ENCODE measurements around the gene CACHD1. TPM values are rescaled to one million over a fixed set of nuclear protein-coding genes. Genes with fewer than 3 reads are reported as not detected.

Gene CACHD1
- polyA plus RNA-seq, 1 donor from 2014 or later: 12.7 TPM

- no peaks in the 10 kb centered on the region for H3K9me2 ChIP-seq (ENCODE audit: insufficient read depth, low read length)
- H3K9me3 ChIP-seq (ENCODE audit: low read length): no peaks in the 10 kb centered on the region
- no peak overlapping the region for H3K27ac ChIP-seq (ENCODE audit: low read length)
- no peak overlapping the region for H3K4me3 ChIP-seq (ENCODE audit: low read length)
- no peaks in the 10 kb centered on the region for H3K27me3 ChIP-seq (ENCODE audit: insufficient read depth, low read depth, low read length)
- no peaks in the 10 kb centered on the region for H3K36me3 ChIP-seq (ENCODE audit: insufficient read depth, low read length)
- H3K9ac ChIP-seq (ENCODE audit: low read length): no peak overlapping the region
- H3K4me2 ChIP-seq (ENCODE audit: low read length): no peak overlapping the region
- no peak overlapping the region for H2AFZ ChIP-seq (ENCODE audit: low read depth, low read length)
- no peaks in the 10 kb centered on the region for H4K20me1 ChIP-seq (ENCODE audit: insufficient read depth)
- no peaks in the 10 kb centered on the region for H3F3A ChIP-seq (ENCODE audit: insufficient read depth, low read length, poor library complexity, severe bottlenecking)
- TF ChIP-seq POLR2AphosphoS5 (IDR thresholded peaks at IDR 0.05): no peak
- TF ChIP-seq CTCF (IDR thresholded peaks at IDR 0.05; ENCODE audit: poor library complexity, severe bottlenecking): no peak
- TF ChIP-seq TAF1 (IDR thresholded peaks at IDR 0.05; ENCODE audit: low read depth): no peak
- TF ChIP-seq RAD21 (conservative IDR thresholded peaks at IDR 0.05): no peak
- TF ChIP-seq EP300 (conservative IDR thresholded peaks at IDR 0.05; ENCODE audit: poor library complexity, severe bottlenecking): no peak
- TF ChIP-seq MXI1 (conservative IDR thresholded peaks at IDR 0.05; ENCODE audit: poor library complexity, severe bottlenecking): no peak
- no peak for TF ChIP-seq REST (IDR thresholded peaks at IDR 0.05; ENCODE audit: borderline replicate concordance)
- H3K79me2 ChIP-seq (replicated peaks; ENCODE audit: insufficient read depth, low read length): no peaks in the 10 kb centered on the region
These were observed 99.5 kb downstream of the CACHD1 start for GRCh38 chr1:64569411-64569810.

- Histone ChIP-seq H3K27me3 (ENCODE audit: insufficient read depth, low read depth, low read length) (no peaks in the 10 kb centered on the region), H3K9ac (ENCODE audit: low read length) (no peak overlapping the region), H3K9me2 (ENCODE audit: insufficient read depth, low read length) (no peaks in the 10 kb centered on the region), H2AFZ (ENCODE audit: low read depth, low read length) (no peak overlapping the region), H3K4me2 (ENCODE audit: low read length) (no peak overlapping the region), H4K20me1 (ENCODE audit: insufficient read depth) (no peaks in the 10 kb centered on the region), H3K27ac (ENCODE audit: low read length) (no peak overlapping the region), H3F3A (ENCODE audit: insufficient read depth, low read length, poor library complexity, severe bottlenecking) (no peaks in the 10 kb centered on the region), H3K36me3 (ENCODE audit: insufficient read depth, low read length) (no peaks in the 10 kb centered on the region), H3K9me3 (ENCODE audit: low read length) (no peaks in the 10 kb centered on the region), H3K79me2 (replicated peaks; ENCODE audit: insufficient read depth, low read length) (no peaks in the 10 kb centered on the region), H3K4me3 (ENCODE audit: low read length) (no peak overlapping the region)
- no peak for TF ChIP-seq MXI1 (conservative IDR thresholded peaks at IDR 0.05; ENCODE audit: poor library complexity, severe bottlenecking)
- TF ChIP-seq CTCF (IDR thresholded peaks at IDR 0.05; ENCODE audit: poor library complexity, severe bottlenecking): no peak
- TF ChIP-seq EZH2 (IDR thresholded peaks at IDR 0.05; ENCODE audit: borderline replicate concordance, insufficient read depth, low read length, poor library complexity, severe bottlenecking): no peak
- TF ChIP-seq POLR2AphosphoS5 (IDR thresholded peaks at IDR 0.05): peak; percentile 65
- peak; percentile 80 for TF ChIP-seq EP300 (conservative IDR thresholded peaks at IDR 0.05; ENCODE audit: poor library complexity, severe bottlenecking)
These were observed 100.4 kb downstream of the CACHD1 start for GRCh38 chr1:64570267-64570855.

All from neural cell (in vitro differentiated cells).